D721Med (cell line): ENCODE results near the gene ARID1B.

Experiments
- DNase-seq: peaks from one replicate; pipeline ENCODE4 v3.0.0; 2011; ENCODE audit warnings: low spot score; ENCODE audit not compliant: insufficient read length
- FAIRE-seq: peaks from 2 replicates; lab custom pipeline; 2011; peaks lifted over from hg19 to GRCh38; lab: Jason Lieb, UNC
- CTCF ChIP-seq: IDR thresholded peaks from 2 replicates; pipeline ENCODE4 v1.5.1; 2012; ENCODE audit warnings: mild to moderate bottlenecking, control low read depth; ENCODE audit not compliant: insufficient read depth; ENCODE audit errors: missing control alignments

The ARID1B gene

DNA sequence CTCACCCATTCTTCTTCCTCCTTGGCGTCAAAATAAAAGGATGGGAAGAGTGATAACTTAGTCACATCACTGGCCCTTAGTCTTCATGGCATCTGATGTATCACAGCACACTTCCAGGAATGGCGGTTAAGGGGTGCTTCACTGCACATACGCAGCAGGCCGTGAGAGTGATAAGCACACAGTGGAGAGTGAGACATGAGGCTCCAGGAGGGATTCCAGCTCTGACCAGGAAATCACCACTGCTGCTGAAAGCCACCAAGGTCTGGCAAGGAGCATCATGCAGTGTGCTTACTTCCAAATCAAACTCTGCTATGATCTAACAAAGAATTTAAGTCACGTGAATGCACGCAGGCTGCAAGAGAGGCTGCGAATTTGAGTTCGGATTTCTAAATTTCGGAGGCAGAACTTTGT, 62.4 kb downstream of the ARID1B start:
- FAIRE-seq (no peak), DNase-seq (no peak)
- no peak for TF ChIP-seq CTCF

DNA sequence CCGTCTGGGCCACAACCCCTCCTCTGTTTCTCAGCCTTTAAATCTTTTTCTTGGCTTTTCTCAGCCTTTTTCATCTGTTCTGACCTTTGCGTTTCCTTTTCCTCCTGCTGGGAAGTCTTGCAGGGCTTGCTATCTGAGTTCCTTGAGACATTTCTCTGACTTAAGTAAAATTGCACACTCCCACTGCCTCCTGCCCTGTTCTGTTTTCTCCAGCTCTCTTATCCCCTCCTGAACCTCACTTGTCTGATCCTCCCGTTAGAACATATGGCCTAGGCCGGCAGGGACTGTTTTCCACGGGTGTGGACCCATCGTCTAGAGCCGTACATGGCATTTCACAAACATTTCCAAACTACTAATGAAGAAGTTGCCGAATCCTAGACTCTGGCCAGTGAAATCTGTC, 63.0 kb downstream of the ARID1B start:
- no peak for TF ChIP-seq CTCF
- DNase-seq: no peak
- no peak for FAIRE-seq

- FAIRE-seq (no peak), DNase-seq (no peak)
- no peak for TF ChIP-seq CTCF
These were observed 63.4 kb downstream of the ARID1B start for GRCh38 chr6:156840606-156841005.

DNA sequence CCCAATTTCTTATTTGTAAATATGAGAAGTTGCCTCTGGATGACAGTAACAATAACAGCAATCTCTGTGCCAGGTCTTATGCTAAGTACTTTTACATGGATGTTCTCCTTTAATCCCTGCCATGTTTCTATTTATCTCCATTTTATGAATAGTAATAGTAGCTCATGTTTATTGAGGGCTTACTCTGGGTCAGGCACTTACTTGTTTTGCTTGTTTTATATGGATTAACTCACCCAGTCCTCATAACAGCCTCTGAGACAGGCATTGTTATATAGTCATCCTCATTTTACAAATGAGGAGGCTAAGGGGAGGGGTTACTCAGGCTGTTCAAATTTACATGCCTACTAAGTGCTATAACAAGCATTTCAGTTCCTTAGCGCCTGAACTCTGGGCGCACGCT, 64.3 kb downstream of the ARID1B start:
- TF ChIP-seq CTCF: no peak
- FAIRE-seq: no peak
- no peak for DNase-seq

- TF ChIP-seq CTCF: no peak
- FAIRE-seq: no peak
- no peak for DNase-seq
These were observed 65.5 kb downstream of the ARID1B start for GRCh38 chr6:156842598-156843250.

DNA sequence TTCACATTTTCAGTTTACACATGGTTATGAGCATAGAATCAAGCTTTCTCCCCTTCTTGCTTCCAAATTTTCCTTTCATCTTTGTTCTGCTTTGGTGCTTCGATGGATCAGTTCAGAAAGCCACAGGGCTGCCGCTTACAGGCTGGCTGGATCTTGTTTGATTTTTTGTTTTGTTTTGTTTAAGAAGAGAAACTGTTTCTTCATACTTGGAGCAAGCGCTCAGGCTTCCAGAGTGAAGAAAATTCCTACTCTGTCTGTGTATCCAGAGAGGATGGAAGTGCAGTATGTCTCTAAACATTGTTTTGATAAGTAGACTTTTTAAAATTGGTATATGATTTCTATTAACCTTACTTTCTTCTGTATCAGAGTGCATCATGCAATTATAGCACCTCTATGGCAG, 66.9 kb downstream of the ARID1B start:
- FAIRE-seq (no peak), DNase-seq (no peak)

More for the DNA sequence above, 66.9 kb downstream of the ARID1B start:
- TF ChIP-seq CTCF: no peak
